H1 (cell line): Measurements from ENCODE around the gene KCNT1. TPM values are rescaled to one million over a fixed set of nuclear protein-coding genes. Genes with fewer than 3 reads are reported as not detected.
A peak's percentile ranks its signal among the peaks of the same experiment; 100 is the strongest.

Experiments used
- CTCF ChIA-PET: fragments of 300-600 bp; sonication (Branson Sonifier 250); formaldehyde crosslinking; loops from one replicate; lab custom pipeline; 2021; ENCODE audit not compliant: partially characterized antibody; lab: Charles Lee
- POLR2A ChIA-PET: fragments of 300-600 bp; sonication (Branson Sonifier 250); formaldehyde crosslinking; loops from one replicate; lab custom pipeline; 2021; ENCODE audit warnings: inconsistent platforms; ENCODE audit not compliant: partially characterized antibody; lab: Charles Lee
- DNase-seq, 2 experiments: peaks; one replicate each; pipeline versions ENCODE4 v3.0.0 to v3.0.0-alpha.2; 2010 to 2022; ENCODE audit warnings: low spot score in 2 of 2, low read depth in 1 of 2, mixed read lengths in 1 of 2
- FAIRE-seq: peaks from 2 replicates; lab custom pipeline; 2011; peaks lifted over from hg19 to GRCh38; lab: Jason Lieb, UNC
- H2AFZ ChIP-seq: 2 replicates; pipeline ENCODE4 v1.8.1; 2012; ENCODE audit warnings: low read length, inconsistent platforms
- H2AK5ac ChIP-seq: 2 replicates; pipeline ENCODE4 v1.6.1; 2013; ENCODE audit warnings: low read depth, low read length
- H2BK120ac ChIP-seq: replicated peaks from 2 replicates; pipeline ENCODE3; 2013; ENCODE audit warnings: low read depth, low read length, inconsistent platforms
- H2BK12ac ChIP-seq: 2 replicates; pipeline ENCODE4 v1.6.1; 2013; ENCODE audit warnings: low read depth, low read length
- H2BK15ac ChIP-seq: 2 replicates; pipeline ENCODE4 v1.6.1; 2013; ENCODE audit warnings: low read length
- H2BK20ac ChIP-seq: 2 replicates; pipeline ENCODE4 v1.6.1; 2013; ENCODE audit warnings: low read length
- H2BK5ac ChIP-seq: 2 replicates; pipeline ENCODE4 v1.6.1; 2013; ENCODE audit warnings: low read depth, low read length
- H3K14ac ChIP-seq: 2 replicates; pipeline ENCODE4 v1.6.1; 2013; ENCODE audit warnings: inconsistent platforms; ENCODE audit not compliant: insufficient read length
- H3K18ac ChIP-seq: 2 replicates; pipeline ENCODE4 v1.6.1; 2013; ENCODE audit warnings: low read length; ENCODE audit errors: extremely low read depth
- H3K23ac ChIP-seq: 2 replicates; pipeline ENCODE4 v1.6.1; 2013; ENCODE audit warnings: inconsistent platforms; ENCODE audit not compliant: insufficient read length
- H3K23me2 ChIP-seq: 2 replicates; pipeline ENCODE4 v1.6.1; 2013; ENCODE audit warnings: low read depth, low read length
- H3K27ac ChIP-seq: 2 replicates; pipeline ENCODE4 v1.6.1; 2011; ENCODE audit warnings: low read depth, low read length, inconsistent platforms
- H3K27me3 ChIP-seq, 4 experiments: replicated peaks in 1 of 4; 1 replicate in 1 of 4; 2 replicates in 3 of 4; pipeline versions ENCODE4 v1.6.1 to v1.8.1; 2011 to 2013; ENCODE audit warnings: low read length in 3 of 4, mild to moderate bottlenecking in 3 of 4, inconsistent platforms in 2 of 4, mixed read lengths in 2 of 4, moderate library complexity in 1 of 4; ENCODE audit not compliant: control insufficient read depth in 3 of 4, insufficient read depth in 3 of 4; ENCODE audit errors: extremely low read depth in 1 of 4
- H3K36me3 ChIP-seq, 4 experiments: 2 replicates each; pipeline versions ENCODE4 v1.6.1 to v1.8.1; 2011 to 2013; ENCODE audit warnings: mild to moderate bottlenecking in 4 of 4, low read length in 3 of 4, moderate library complexity in 2 of 4, control low read depth in 1 of 4, inconsistent platforms in 1 of 4; ENCODE audit not compliant: insufficient read depth in 4 of 4, control insufficient read depth in 2 of 4
- H3K4ac ChIP-seq: replicated peaks from 2 replicates; pipeline ENCODE3; 2013; ENCODE audit warnings: low read length, low read depth, mixed read lengths, inconsistent platforms; ENCODE audit not compliant: insufficient read length
- H3K4me1 ChIP-seq, 4 experiments: replicated peaks in 1 of 4; 1 replicate in 1 of 4; 2 replicates in 3 of 4; pipeline versions ENCODE4 v1.6.1 to v1.8.1; 2011 to 2013; ENCODE audit warnings: low read length in 3 of 4, inconsistent platforms in 2 of 4, mixed read lengths in 1 of 4; ENCODE audit not compliant: insufficient read depth in 4 of 4, control insufficient read depth in 3 of 4
- H3K4me2 ChIP-seq, 2 experiments: 2 replicates each; pipeline versions ENCODE4 v1.6.1 to v1.8.1; 2011 to 2013; ENCODE audit warnings: low read depth in 2 of 2, low read length in 2 of 2, control low read depth in 1 of 2, inconsistent platforms in 1 of 2, mild to moderate bottlenecking in 1 of 2; ENCODE audit not compliant: insufficient read depth in 1 of 2
- H3K4me3 ChIP-seq, 4 experiments: fragments of 200-600, 300-600 bp in 1 of 4; sonication (generic), shearing (Covaris generic), sonication (Bioruptor Twin) in 1 of 4; 2 replicates each; pipeline versions ENCODE4 v1.5.1 to v1.8.1; 2011 to 2016; ENCODE audit warnings: low read length in 4 of 4, low read depth in 3 of 4, control low read depth in 2 of 4, inconsistent platforms in 2 of 4, mild to moderate bottlenecking in 2 of 4, mixed read lengths in 1 of 4, moderate library complexity in 1 of 4; ENCODE audit not compliant: insufficient read depth in 2 of 4; ENCODE audit errors: extremely low read depth in 1 of 4
- H3K56ac ChIP-seq: replicated peaks from 2 replicates; pipeline ENCODE3; 2013; ENCODE audit warnings: low read depth, mild to moderate bottlenecking, mixed read lengths, low read length, inconsistent platforms; ENCODE audit not compliant: insufficient read length
- H3K79me1 ChIP-seq: 2 replicates; pipeline ENCODE4 v1.6.1; 2013; ENCODE audit warnings: low read depth, low read length, control low read depth
- H3K79me2 ChIP-seq, 2 experiments: 2 replicates each; pipeline versions ENCODE4 v1.6.1 to v1.8.1; 2012 to 2013; ENCODE audit warnings: low read length in 2 of 2, mild to moderate bottlenecking in 2 of 2, inconsistent platforms in 1 of 2; ENCODE audit not compliant: insufficient read depth in 2 of 2, control insufficient read depth in 1 of 2
- H3K9ac ChIP-seq, 4 experiments: replicated peaks in 1 of 4; 1 replicate in 1 of 4; 2 replicates in 3 of 4; pipeline versions ENCODE4 v1.6.1 to v1.8.1; 2011 to 2013; ENCODE audit warnings: low read depth in 3 of 4, low read length in 3 of 4, control low read depth in 2 of 4, mild to moderate bottlenecking in 2 of 4, moderate library complexity in 2 of 4, inconsistent platforms in 1 of 4; ENCODE audit errors: extremely low read depth in 1 of 4
- H3K9me3 ChIP-seq, 2 experiments: 2 replicates each; pipeline versions ENCODE4 v1.6.1 to v1.8.1; 2012 to 2013; ENCODE audit warnings: mild to moderate bottlenecking in 2 of 2, moderate library complexity in 2 of 2, control low read depth in 1 of 2, inconsistent platforms in 1 of 2, low read depth in 1 of 2, low read length in 1 of 2, mixed read lengths in 1 of 2; ENCODE audit not compliant: insufficient read depth in 2 of 2
- H4K20me1 ChIP-seq, 2 experiments: replicated peaks in 1 of 2; 2 replicates each; pipeline versions ENCODE3 to v1.8.1; 2011 to 2013; ENCODE audit warnings: inconsistent platforms in 2 of 2, low read length in 2 of 2, mild to moderate bottlenecking in 1 of 2; ENCODE audit not compliant: insufficient read depth in 2 of 2, control insufficient read depth in 1 of 2
- H4K5ac ChIP-seq: 2 replicates; pipeline ENCODE4 v1.6.1; 2013; ENCODE audit warnings: low read length, low read depth, mixed read lengths, inconsistent platforms; ENCODE audit not compliant: insufficient read length
- H4K8ac ChIP-seq: 2 replicates; pipeline ENCODE4 v1.8.0; 2013; ENCODE audit warnings: mild to moderate bottlenecking, moderate library complexity, low read length, inconsistent platforms; ENCODE audit not compliant: insufficient read depth; ENCODE audit errors: extremely low read depth
- H4K91ac ChIP-seq: replicated peaks from 2 replicates; pipeline ENCODE3; 2013; ENCODE audit warnings: low read length, mixed read lengths, inconsistent platforms; ENCODE audit not compliant: insufficient read length
- BACH1 ChIP-seq: IDR thresholded peaks from 2 replicates; pipeline ENCODE4 v1.6.1; 2012; ENCODE audit warnings: low read length, improper control_type of control experiment
- BCL11A ChIP-seq, 2 experiments: IDR thresholded peaks; one replicate each; pipeline ENCODE4 v1.6.1; 2011; ENCODE audit warnings: low read depth in 2 of 2, low read length in 2 of 2, mild to moderate bottlenecking in 2 of 2
- HDAC2 ChIP-seq, 2 experiments: fragments of 300-600 bp in 1 of 2; sonication (generic) in 1 of 2; IDR thresholded peaks; 2 replicates each; pipeline ENCODE4 v1.6.1; 2011 to 2012; ENCODE audit warnings: low read depth in 2 of 2, low read length in 2 of 2, mild to moderate bottlenecking in 2 of 2, moderate library complexity in 2 of 2, borderline replicate concordance in 1 of 2, inconsistent platforms in 1 of 2
- NRF1 ChIP-seq: IDR thresholded peaks from 2 replicates; pipeline ENCODE4 v1.6.1; 2011; ENCODE audit warnings: mild to moderate bottlenecking, low read depth, low read length, improper control_type of control experiment
- POLR2AphosphoS5 ChIP-seq: IDR thresholded peaks from 2 replicates; pipeline ENCODE4 v1.6.1; 2011; ENCODE audit warnings: low read depth, low read length
- SIX5 ChIP-seq: IDR thresholded peaks from 2 replicates; pipeline ENCODE4 v1.6.1; 2011; ENCODE audit warnings: mild to moderate bottlenecking, low read depth, low read length
- WGBS, 2 experiments: shearing (Covaris generic) in 1 of 2; methylation state at CpG; one replicate each; pipeline versions ENCODE4 v1.1.6 to v1.1.7; 2013 to 2015; ENCODE audit warnings: low lambda C conversion rate in 2 of 2, mixed read lengths in 2 of 2, inconsistent platforms in 1 of 2, low coverage in 1 of 2, missing lambda C conversion rate in 1 of 2; ENCODE audit not compliant: insufficient replicate concordance in 2 of 2, insufficient coverage in 1 of 2, insufficient read length in 1 of 2; ENCODE audit errors: extremely low coverage in 1 of 2, missing lambda C conversion rate in 1 of 2; 5-methylcytosine and 5-hydroxymethylcytosine counted together
- polyA plus RNA-seq, 7 experiments: library from polyadenylated mRNA; depleted of rRNA in 3 of 7; stranded (reverse) in 5 of 7; unstranded in 2 of 7; fragments of >200 nt in 5 of 7; fragments of 200-250 nt in 2 of 7; gene quantifications; 1 replicate in 5 of 7; 2 replicates in 1 of 7; 4 replicates in 1 of 7; pipeline versions ENCODE4 v1.2.1 to v1.2.3, GENCODE V29; 2011 to 2013; ENCODE audit warnings: missing spikeins in 2 of 7, mixed read lengths in 2 of 7
- total RNA-seq: library from RNA; stranded (reverse); fragmentation: NEBNext Ultra II Directional; extraction: Animal tissue kit (Norgen Biotek cat#: 25700); gene quantifications from 2 replicates; pipeline ENCODE4 v1.2.1, GENCODE V29; 2021

The KCNT1 gene
- total and polyA plus RNA-seq, 2 of the 8 experiments (the other 6 are each of a cell fraction or from before 2014, with no cell fraction given): 0.13 to 0.20 TPM

DNA sequence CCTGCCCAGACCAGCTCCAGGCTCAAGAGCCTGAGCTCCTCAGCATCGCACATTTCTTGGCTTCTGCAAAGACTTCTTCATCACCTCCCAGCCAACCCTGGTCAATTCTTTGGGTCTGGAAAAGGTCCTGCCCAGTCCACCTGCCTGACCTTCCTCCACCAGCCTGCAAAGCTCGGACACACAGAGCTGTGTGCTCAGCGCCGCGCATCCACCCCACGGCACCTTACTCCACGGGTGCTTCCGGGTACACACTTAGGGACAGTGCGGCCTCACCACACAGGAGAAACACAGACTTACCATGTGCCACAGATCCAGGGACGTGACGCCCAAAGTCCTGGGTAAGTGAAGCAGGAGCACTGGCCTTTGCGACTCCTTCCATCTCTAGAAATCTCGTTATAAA is 97.3 kb downstream of the KCNT1 start:
- no peak overlapping the region for H2BK15ac ChIP-seq
- CTCF ChIA-PET: interaction anchor here (0.6 to 3.8 kb wide), 10 partner anchors 9 to 339 kb away, joined by 3 to 32 read pairs (median 4); partner anchors contain the start of gene UBAC1

More for the DNA sequence above, 97.3 kb downstream of the KCNT1 start:
- H3K9ac ChIP-seq: no peak overlapping the region
- DNase-seq (no peak), FAIRE-seq (no peak)
- POLR2A ChIA-PET: interaction anchor here (0.8 kb wide), 1 partner anchor 195 kb away, joined by 3 read pairs; no protein-coding TSS in a partner anchor
- H3K23me2 ChIP-seq: no peaks in the 10 kb centered on the region
- no peak overlapping the region for H2BK120ac ChIP-seq
- no peak overlapping the region for H2BK12ac ChIP-seq
- H4K20me1 ChIP-seq: no peaks in the 10 kb centered on the region
- no peaks in the 10 kb centered on the region for H3K27me3 ChIP-seq
- H3K18ac ChIP-seq: no peak overlapping the region
- H3K79me2 ChIP-seq: no peaks in the 10 kb centered on the region
- H2BK5ac ChIP-seq: no peak overlapping the region
- no peak overlapping the region for H3K23ac ChIP-seq
- H4K5ac ChIP-seq: no peak overlapping the region
- no peak overlapping the region for H3K14ac ChIP-seq
- no peak overlapping the region for H4K91ac ChIP-seq
- 95% methylated on average over 13 of the region's 13 CpGs; no CpG with 5 or more reads in 1 of the 2 experiments for WGBS, 2 experiments
- H3K36me3 ChIP-seq: no peaks in the 10 kb centered on the region
- H3K9me3 ChIP-seq: no peaks in the 10 kb centered on the region
- TF ChIP-seq SIX5 (no peak), HDAC2 (IDR thresholded peaks at IDR 0.05; ENCODE audit: borderline replicate concordance in 1 of 2, low read depth in 2 of 2, low read length in 2 of 2) (no peak), POLR2AphosphoS5 (no peak), BCL11A (IDR thresholded peaks at IDR 0.05; ENCODE audit: low read depth in 2 of 2, low read length in 2 of 2) (no peak), NRF1 (no peak), BACH1 (no peak)
- H3K4me3 ChIP-seq: no peak overlapping the region
- no peak overlapping the region for H3K27ac ChIP-seq
- H2AFZ ChIP-seq: no peak overlapping the region
- no peak overlapping the region for H3K4ac ChIP-seq
- no peaks in the 10 kb centered on the region for H3K79me1 ChIP-seq
- H3K4me1 ChIP-seq: peaks cover 0 to 4% (median 0%) of the 10 kb centered on the region in 4 experiments; a peak in 1 of 7 replicates
- H3K4me2 ChIP-seq: no peak overlapping the region
- H2AK5ac ChIP-seq: no peak overlapping the region
- H3K56ac ChIP-seq: no peak overlapping the region
- 0 out of 2 replicates have a peak overlapping the region, but pooled peaks have one; percentile 39 for H4K8ac ChIP-seq
- H2BK20ac ChIP-seq: no peak overlapping the region
